Upper lobe of left lung (tissue), 6 donors: Measurements from ENCODE around the gene OR52K2. TPM values are rescaled to one million over a fixed set of nuclear protein-coding genes. Genes with fewer than 3 reads are reported as not detected.

Experiments
- ATAC-seq, 2 donors: fragments of 200-7000 bp; cut with Tn5 transposase; one replicate each; pipeline ENCODE4 v1.9.1; 2022; ENCODE audit warnings: mild to moderate bottlenecking in 2 of 2, moderate library complexity in 2 of 2; ENCODE audit not compliant: low FRiP score in 2 of 2
- DNase-seq, 2 donors: peaks; one replicate each; pipeline ENCODE4 v3.0.0-alpha.2; 2019 to 2020
- H3K27ac ChIP-seq, 4 donors: fragments of 200-600 bp; sonication (generic); one replicate each; pipeline ENCODE4 v1.5.1; 2016 to 2019
- H3K27me3 ChIP-seq, 4 donors: fragments of 200-600 bp; sonication (generic); one replicate each; pipeline ENCODE4 v1.5.1; 2017 to 2019
- H3K36me3 ChIP-seq, 4 donors: fragments of 200-600 bp; sonication (generic); one replicate each; pipeline ENCODE4 v1.5.1; 2016 to 2019
- H3K4me1 ChIP-seq, 4 donors: fragments of 200-600 bp; sonication (generic); one replicate each; pipeline ENCODE4 v1.5.1; 2018 to 2019
- H3K4me3 ChIP-seq, 4 donors: fragments of 200-600 bp; sonication (generic); one replicate each; pipeline ENCODE4 v1.5.1; 2017 to 2019; ENCODE audit warnings: mild to moderate bottlenecking in 2 of 4, moderate library complexity in 1 of 4
- H3K9me3 ChIP-seq, 4 donors: fragments of 200-600 bp; sonication (generic); one replicate each; pipeline ENCODE4 v1.5.1; 2018 to 2019
- CTCF ChIP-seq, 6 experiments: fragments of 450-650 bp in 4 of 6; fragments of 200-600 bp in 2 of 6; sonication (generic) in 2 of 6; IDR thresholded peaks; one replicate each; pipeline ENCODE4 v1.5.1; 2016 to 2019; ENCODE audit warnings: antibody characterized with exemption in 6 of 6
- EP300 ChIP-seq, 4 donors: sonication (generic); formaldehyde crosslinking; IDR thresholded peaks; one replicate each; pipeline ENCODE4 v1.5.1; 2017; ENCODE audit warnings: antibody characterized with exemption in 4 of 4, control low read depth in 2 of 4
- POLR2A ChIP-seq, 4 donors: fragments of 450-650 bp; IDR thresholded peaks; one replicate each; pipeline ENCODE4 v1.5.1; 2016 to 2017; ENCODE audit warnings: antibody characterized with exemption in 4 of 4, mild to moderate bottlenecking in 2 of 4
- POLR2AphosphoS5 ChIP-seq, 2 donors: sonication (generic); formaldehyde crosslinking; IDR thresholded peaks; one replicate each; pipeline ENCODE4 v1.5.1; 2017; ENCODE audit warnings: antibody characterized with exemption in 2 of 2
- WGBS, 2 donors: methylation state at CpG; one replicate each; pipeline ENCODE4 v1.1.5; 2017 to 2018; 5-methylcytosine and 5-hydroxymethylcytosine counted together
- total RNA-seq, 6 donors: library from RNA; depleted of rRNA in 4 of 6; stranded (reverse); fragments of >200 nt in 4 of 6; gene quantifications; one replicate each; pipeline versions ENCODE4 v1.1.0 to v1.2.1, GENCODE V29; 2016 to 2021
- donor health status: DM: no; HTN: no; CAD: no; lungs with moderate emphysema.
- donor health status: DM: no; HTN: yes; CAD: no; lungs with severe emphysema.

Gene OR52K2
- total RNA-seq, 6 donors from 2014 or later, result not detected

- DNase-seq, result no peak
- Histone ChIP-seq H3K4me1 (peaks cover 0 to 2% (median 0%) of the 10 kb centered on the region in 4 donors), H3K9me3 (no peaks in the 10 kb centered on the region), H3K4me3 (no peak overlapping the region), H3K27ac (no peak overlapping the region), H3K36me3 (no peaks in the 10 kb centered on the region), H3K27me3 (no peaks in the 10 kb centered on the region)
- ATAC-seq, result peak in 1 of 2 donors; percentile 34
- TF ChIP-seq CTCF (IDR thresholded peaks at IDR 0.05) (no peak), POLR2AphosphoS5 (IDR thresholded peaks at IDR 0.05) (no peak), POLR2A (IDR thresholded peaks at IDR 0.05) (no peak), EP300 (IDR thresholded peaks at IDR 0.05) (no peak)
Measured at GRCh38 chr11:4454021-4454420, 4.9 kb downstream of the OR52K2 start.

GRCh38 chr11:4455419-4455818 lies 6.3 kb downstream of the OR52K2 start:
- 14 to 24% methylated on average over 1 of the region's 1 CpG for WGBS, 2 donors
- no peak overlapping the region for H3K4me3 ChIP-seq
- peaks cover 0 to 12% (median 0%) of the 10 kb centered on the region in 4 donors for H3K4me1 ChIP-seq
- ATAC-seq, result peak; percentile 75 to 79
- peak overlapping the region in 2 of 4 donors; percentile 16 to 45 for H3K27ac ChIP-seq
- no peaks in the 10 kb centered on the region for H3K36me3 ChIP-seq
- TF ChIP-seq POLR2A (IDR thresholded peaks at IDR 0.05) (no peak), POLR2AphosphoS5 (IDR thresholded peaks at IDR 0.05) (no peak), EP300 (IDR thresholded peaks at IDR 0.05) (no peak), CTCF (IDR thresholded peaks at IDR 0.05) (no peak)
- DNase-seq, result peak in 1 of 2 donors; percentile 58
- H3K27me3 ChIP-seq, result no peaks in the 10 kb centered on the region
- no peaks in the 10 kb centered on the region for H3K9me3 ChIP-seq

- peaks cover 0 to 12% (median 0%) of the 10 kb centered on the region in 4 donors for H3K4me1 ChIP-seq
- no peak for TF ChIP-seq POLR2AphosphoS5 (IDR thresholded peaks at IDR 0.05)
- TF ChIP-seq EP300 (IDR thresholded peaks at IDR 0.05), result no peak
- TF ChIP-seq CTCF (IDR thresholded peaks at IDR 0.05), result no peak
- TF ChIP-seq POLR2A (IDR thresholded peaks at IDR 0.05), result no peak
- no peak overlapping the region for H3K4me3 ChIP-seq
- no peaks in the 10 kb centered on the region for H3K27me3 ChIP-seq
- WGBS, 2 donors, result 26 to 37% methylated on average over 3 to 4 of the region's 4 CpGs
- peak in 1 of 2 donors; percentile 62 for DNase-seq
- ATAC-seq, result peak; percentile 55 to 79
- H3K36me3 ChIP-seq, result no peaks in the 10 kb centered on the region
- peak overlapping the region in 1 of 4 donors; percentile 5 for H3K27ac ChIP-seq
- H3K9me3 ChIP-seq, result peaks cover 0 to 5% (median under 1%) of the 10 kb centered on the region in 4 donors
Measured at GRCh38 chr11:4459500-4459899, 10.4 kb downstream of the OR52K2 start.

DNA sequence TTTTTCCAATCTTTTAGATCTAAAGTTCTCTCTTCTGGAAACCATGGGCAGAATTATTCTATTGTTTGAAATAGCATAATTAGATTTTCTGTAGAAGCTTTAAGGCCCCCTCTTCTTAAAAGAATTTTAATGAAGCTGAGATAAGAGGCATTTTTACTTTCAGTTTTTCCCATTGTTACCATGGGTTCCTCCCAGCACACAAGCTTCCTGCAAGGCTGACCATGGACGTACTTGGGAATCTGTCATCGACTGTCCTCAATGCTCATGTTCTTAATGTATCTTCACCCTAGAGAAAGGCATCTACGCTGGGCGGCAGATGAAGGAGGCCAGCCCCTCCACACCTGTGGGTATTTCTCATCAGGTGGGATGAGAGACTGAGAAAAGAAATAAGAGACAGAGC lies 11.1 kb downstream of the OR52K2 start:
- Histone ChIP-seq H3K9me3 (peaks cover 0 to 12% (median 3%) of the 10 kb centered on the region in 4 donors), H3K27ac (no peak overlapping the region), H3K4me3 (no peak overlapping the region), H3K36me3 (no peaks in the 10 kb centered on the region), H3K4me1 (peaks cover 0 to 12% (median 0%) of the 10 kb centered on the region in 4 donors), H3K27me3 (no peaks in the 10 kb centered on the region)
- no peak for DNase-seq
- WGBS, 2 donors, result 79 to 89% methylated on average over 4 of the region's 4 CpGs
- ATAC-seq, result no peak
- TF ChIP-seq POLR2AphosphoS5 (IDR thresholded peaks at IDR 0.05), result no peak
- no peak for TF ChIP-seq CTCF (IDR thresholded peaks at IDR 0.05)
- no peak for TF ChIP-seq EP300 (IDR thresholded peaks at IDR 0.05)
- TF ChIP-seq POLR2A (IDR thresholded peaks at IDR 0.05), result no peak
